Stimulated activated CD4-positive, alpha-beta T cell treated with anti-CD3 and anti-CD28 coated beads, TNF-alpha, amount 100 ng/mL, for 24 hours (primary cell): ENCODE data around the gene PFDN1.

Experiments used
- DNase-seq, 3 experiments: peaks; one replicate each; pipeline ENCODE4 v3.0.0-alpha.2; 2020; ENCODE audit warnings: low read depth in 3 of 3

PFDN1 gene

GRCh38 chr5:140259500-140259899 is 43.4 kb downstream of the PFDN1 start:
- no peak for DNase-seq

- no peak for DNase-seq
Measured at GRCh38 chr5:140258873-140259272, 44.0 kb downstream of the PFDN1 start.

GRCh38 chr5:140258016-140258415 is 44.9 kb downstream of the PFDN1 start:
- no peak for DNase-seq

GRCh38 chr5:140256726-140257125 is 46.2 kb downstream of the PFDN1 start:
- DNase-seq, result no peak

- no peak for DNase-seq
Measured at GRCh38 chr5:140255460-140256157, 47.3 kb downstream of the PFDN1 start.

DNA sequence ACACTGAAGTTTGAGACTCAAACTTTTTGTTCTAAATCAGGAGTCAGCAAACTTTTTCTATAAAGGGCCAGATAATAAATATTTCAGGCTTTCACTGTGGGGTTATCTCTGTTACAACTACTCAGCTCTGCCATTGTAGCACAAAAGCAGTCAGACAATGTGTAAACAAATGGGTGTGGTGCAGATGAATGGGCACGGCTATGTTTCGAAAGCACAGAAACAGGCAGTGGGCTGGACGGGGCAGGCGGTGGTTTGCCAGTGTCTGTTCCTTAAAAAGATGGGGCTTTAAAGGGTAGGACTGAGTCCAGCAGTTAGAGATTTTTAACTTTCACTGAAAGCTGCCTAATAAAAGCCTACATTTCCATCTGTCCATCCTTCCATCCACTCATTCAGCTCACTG is 48.9 kb downstream of the PFDN1 start:
- no peak for DNase-seq

DNA sequence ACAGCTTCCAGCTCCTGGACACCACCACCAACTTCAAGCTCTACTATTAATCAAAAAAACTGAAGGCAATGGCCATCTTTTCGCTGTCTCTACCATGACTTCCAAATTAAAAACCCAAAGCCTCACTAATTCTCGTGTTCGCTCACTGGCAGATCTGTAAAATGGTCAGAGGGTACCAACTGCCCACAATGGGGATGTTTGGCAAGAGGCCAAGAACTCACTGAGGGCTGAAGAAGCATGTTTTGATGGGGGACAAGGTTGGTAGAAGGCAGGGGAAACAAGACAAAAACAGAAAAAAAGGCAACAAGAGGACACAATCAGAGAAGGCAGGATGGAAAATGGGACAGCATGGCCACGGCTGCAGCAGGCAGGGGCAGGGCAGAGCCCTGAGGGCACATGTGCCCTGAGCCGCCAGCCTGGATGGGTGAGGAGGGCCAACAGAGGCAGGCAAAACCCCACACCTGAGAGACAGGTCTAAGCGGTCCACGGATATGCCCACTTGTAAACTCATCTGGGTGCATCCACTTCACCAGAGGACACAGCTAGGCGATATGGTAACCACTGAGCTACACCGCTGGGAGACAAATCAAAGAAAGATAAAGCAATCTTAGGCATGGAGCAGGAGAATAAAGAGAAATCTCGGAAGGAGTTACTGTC is 50.3 kb downstream of the PFDN1 start:
- DNase-seq, result no peak

DNA sequence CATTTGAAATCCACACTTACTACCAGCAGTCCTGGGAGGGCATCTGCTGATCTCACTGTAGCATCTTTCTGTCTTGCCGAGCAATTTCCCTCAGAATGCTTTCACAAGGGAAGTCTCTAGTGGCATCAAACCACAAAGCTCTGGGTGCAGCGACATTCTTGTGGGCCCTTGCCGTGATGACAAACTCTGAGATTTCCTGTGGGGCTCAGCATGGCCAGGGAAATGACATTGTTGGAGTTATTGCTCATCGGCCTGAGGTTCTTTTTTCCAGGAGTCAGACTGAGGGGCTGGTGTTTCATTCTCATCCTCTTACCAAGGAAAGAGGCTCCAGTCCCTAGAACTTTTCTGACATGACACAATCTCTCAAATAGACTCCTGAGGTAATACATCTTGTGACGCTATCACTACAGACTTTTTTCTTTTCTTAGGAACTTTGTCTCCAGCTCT is 51.4 kb downstream of the PFDN1 start:
- peak; percentile 34 to 69 (median 46) for DNase-seq

GRCh38 chr5:140250386-140250785 is 52.5 kb downstream of the PFDN1 start:
- no peak for DNase-seq

DNA sequence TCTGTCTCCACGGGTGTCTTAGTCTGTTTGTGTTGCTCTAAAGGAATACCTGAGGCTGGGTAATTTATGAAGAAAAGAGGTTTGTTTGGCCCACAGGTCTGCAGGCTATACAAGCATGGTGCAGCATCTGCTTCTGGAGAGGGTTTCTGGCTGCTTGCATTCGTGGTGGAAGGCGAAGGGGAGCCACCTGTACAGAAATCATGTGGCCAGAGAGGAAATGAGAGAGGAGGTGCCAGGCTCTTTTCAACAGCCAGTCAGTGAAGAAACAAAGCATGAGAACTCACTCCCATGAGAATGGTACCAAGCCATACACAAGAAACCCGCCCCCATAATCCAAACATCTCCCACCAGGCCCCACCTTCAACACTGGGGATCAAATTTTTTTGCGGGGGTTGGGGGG is 53.4 kb downstream of the PFDN1 start:
- DNase-seq, result no peak

GRCh38 chr5:140248414-140248813 is 54.5 kb downstream of the PFDN1 start:
- DNase-seq, result no peak

GRCh38 chr5:140246378-140247122 is 56.4 kb downstream of the PFDN1 start:
- no peak for DNase-seq

DNA sequence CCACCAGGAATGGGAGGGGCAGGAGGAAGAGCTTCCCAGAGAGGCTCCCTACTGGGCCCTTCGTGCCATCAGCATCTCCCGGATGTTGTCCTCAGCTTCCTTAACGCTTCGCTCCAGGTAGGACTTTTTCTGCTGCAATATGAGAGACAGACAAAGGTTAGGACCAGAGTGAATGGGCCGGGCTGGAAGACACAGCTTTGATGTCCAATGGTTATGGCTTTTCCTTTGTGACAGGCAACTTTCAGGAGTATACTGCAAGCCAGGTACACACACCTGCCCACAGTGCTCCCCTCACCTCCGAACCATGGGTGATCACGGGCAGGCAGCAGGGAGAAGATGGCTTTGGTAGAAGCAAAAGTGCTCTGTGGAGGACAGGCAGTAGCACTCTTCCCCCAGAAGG is 57.0 kb downstream of the PFDN1 start:
- no peak for DNase-seq

DNA sequence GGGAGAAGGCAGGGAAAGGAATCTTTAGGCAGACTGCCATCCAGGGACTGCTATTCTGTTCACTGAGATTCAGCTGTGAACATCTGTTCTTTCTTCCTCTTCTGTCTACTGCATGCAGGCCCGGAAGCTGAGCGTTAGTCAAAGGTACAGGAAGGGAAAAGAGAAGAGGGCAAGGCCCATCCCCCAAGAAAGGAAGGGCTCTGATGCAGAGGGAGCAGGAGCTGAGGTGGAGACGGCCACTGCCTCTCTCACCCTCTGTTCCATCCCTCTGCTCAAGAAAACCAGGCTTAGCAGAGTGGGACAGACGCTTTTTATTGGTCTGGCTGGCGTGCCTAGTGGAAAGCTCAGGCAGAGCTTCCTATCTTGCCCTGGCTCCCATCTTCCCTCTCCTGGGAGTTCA is 57.6 kb downstream of the PFDN1 start:
- no peak for DNase-seq

GRCh38 chr5:140244525-140245025 is 58.3 kb downstream of the PFDN1 start:
- peak; percentile 57 to 82 (median 65) for DNase-seq

DNA sequence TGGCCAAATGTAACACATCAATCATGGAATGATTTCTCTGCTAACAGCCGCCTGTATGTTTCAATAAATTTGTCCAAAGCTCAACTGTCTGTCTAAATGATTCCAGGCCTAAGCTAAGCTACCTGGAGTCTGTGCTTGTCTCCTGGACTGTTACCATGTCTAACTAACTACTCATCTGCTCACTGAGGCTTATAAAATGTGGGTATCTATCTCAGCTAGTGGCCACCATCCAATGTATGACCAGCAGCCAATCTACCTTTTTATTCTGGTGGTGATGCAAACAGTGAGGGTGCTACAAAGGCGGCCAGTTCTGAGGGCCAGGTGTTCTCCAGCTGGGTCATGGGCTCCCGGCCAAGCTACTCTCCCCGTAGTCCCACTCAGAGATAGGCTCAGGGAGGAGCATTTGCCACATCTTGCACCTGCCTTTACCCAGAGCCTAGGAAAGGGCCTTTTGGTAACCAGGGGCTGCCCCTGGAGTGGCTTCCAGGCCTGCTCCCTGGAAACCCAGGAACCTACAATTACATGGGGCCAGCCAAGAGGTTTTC is 59.1 kb downstream of the PFDN1 start:
- no peak for DNase-seq

GRCh38 chr5:140242890-140243585 is 59.9 kb downstream of the PFDN1 start:
- DNase-seq, result no peak

- DNase-seq, result no peak
Measured at GRCh38 chr5:140242099-140242498, 60.8 kb downstream of the PFDN1 start.

DNA sequence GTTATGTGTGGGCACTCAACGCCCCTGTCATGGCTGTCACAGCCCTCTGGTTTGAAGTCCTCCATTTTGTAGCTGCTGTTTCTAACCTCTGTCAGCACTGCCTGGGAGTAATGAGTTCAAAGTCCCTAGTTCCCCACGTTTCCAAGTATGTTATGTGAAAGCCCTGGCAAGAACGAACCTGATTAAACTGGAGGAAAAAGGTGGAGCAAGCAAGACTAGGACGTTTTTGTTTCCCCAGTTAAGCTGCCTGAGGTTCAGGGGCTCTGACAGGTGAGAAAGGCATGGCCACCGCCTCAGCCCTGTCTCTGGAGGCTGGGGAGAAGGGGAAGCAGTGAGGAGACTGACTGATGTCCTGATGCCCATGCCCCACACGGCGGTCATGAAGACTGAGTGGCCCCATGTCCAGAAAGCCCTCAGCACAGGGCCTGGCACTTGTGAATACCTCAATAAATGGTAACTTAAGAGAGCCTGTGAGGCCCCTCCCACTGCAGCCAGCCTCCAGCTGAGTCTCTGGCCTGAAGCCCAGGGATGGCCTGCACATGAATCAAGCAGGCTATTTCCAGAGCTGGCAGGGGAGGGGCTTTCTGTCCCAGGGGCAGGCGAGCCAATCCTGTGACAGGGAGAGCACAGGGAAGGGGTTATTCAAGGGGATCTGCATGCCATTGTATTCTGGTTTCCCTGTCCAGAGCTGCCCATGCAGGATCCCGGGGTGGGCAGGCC is 61.8 kb downstream of the PFDN1 start:
- no peak for DNase-seq

DNA sequence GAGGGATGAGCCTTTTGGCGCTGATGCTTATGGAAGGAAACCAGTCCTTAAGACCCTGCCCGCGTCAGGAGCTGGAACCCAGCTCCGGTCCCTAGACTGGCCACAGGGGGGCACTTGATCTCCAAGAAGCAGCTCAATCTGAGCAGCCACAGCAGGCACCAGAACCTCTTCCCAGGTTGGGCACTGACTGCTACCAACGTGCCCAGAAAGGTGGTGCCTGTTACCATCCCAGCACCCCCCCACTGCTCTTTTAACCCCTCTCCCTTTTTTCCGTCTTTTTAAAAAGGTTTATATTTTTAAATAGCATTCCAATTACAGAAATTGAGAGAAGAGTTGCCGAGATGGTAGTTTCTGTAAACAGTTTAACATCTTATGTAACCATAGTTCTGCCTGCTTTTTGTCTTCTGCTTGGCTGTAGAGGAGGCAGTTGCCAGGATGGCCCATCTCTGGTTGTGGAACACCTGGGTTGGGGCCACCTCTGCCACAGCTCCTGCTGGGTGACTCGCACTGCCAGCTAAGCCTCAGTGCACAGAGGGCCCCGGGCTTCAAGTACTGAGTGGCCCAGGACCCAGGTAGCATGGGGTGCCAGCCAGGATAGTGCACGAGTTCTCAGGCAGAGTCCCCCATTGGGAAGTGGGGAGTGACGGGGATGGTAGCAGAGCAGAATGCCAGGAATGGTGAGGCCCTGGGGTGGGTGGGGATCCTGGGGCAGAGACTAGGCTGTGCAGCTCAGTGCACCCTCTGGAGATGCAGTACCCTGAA is 62.8 kb downstream of the PFDN1 start:
- peak; percentile 28 to 69 (median 41) for DNase-seq
